Keratinocyte (primary cell): Measurements from ENCODE around the gene KRTAP10-12. TPM values are rescaled to one million over a fixed set of nuclear protein-coding genes. Genes with fewer than 3 reads are reported as not detected.

Source experiments
- DNase-seq: peaks from one replicate; pipeline ENCODE4 v3.0.0-alpha.2; 2011; ENCODE audit warnings: low read depth, missing footprints, low spot score
- FAIRE-seq: peaks from 2 replicates; lab custom pipeline; 2011; peaks lifted over from hg19 to GRCh38; lab: Jason Lieb, UNC
- H2AFZ ChIP-seq: 2 replicates; pipeline ENCODE4 v1.6.0; 2012; ENCODE audit warnings: low read length, control low read depth, inconsistent platforms; ENCODE audit not compliant: control insufficient read depth
- H3K27ac ChIP-seq: 2 replicates; pipeline ENCODE4 v1.5.1; 2011; ENCODE audit warnings: low read length; ENCODE audit not compliant: control insufficient read depth, insufficient read depth
- H3K27me3 ChIP-seq: 3 replicates; pipeline ENCODE4 v1.6.0; 2011; ENCODE audit warnings: low read length; ENCODE audit not compliant: control insufficient read depth, insufficient read depth; ENCODE audit errors: extremely low read depth
- H3K36me3 ChIP-seq, 2 experiments: 2 replicates in 1 of 2; 3 replicates in 1 of 2; pipeline ENCODE4 v1.5.1; 2011; ENCODE audit warnings: low read length in 2 of 2, mild to moderate bottlenecking in 1 of 2; ENCODE audit not compliant: control insufficient read depth in 2 of 2, insufficient read depth in 2 of 2; ENCODE audit errors: extremely low read depth in 1 of 2
- H3K4me1 ChIP-seq: 3 replicates; pipeline ENCODE4 v1.5.1; 2011; ENCODE audit warnings: low read length; ENCODE audit not compliant: control insufficient read depth, insufficient read depth; ENCODE audit errors: extremely low read depth
- H3K4me2 ChIP-seq: 3 replicates; pipeline ENCODE4 v1.6.0; 2011; ENCODE audit warnings: low read depth, low read length; ENCODE audit not compliant: control insufficient read depth, insufficient read depth; ENCODE audit errors: extremely low read depth
- H3K4me3 ChIP-seq, 3 experiments: fragments of 200-600 bp in 1 of 3; sonication (generic) in 1 of 3; 2 replicates in 2 of 3; 3 replicates in 1 of 3; pipeline ENCODE4 v1.5.1; 2011 to 2016; ENCODE audit warnings: low read length in 3 of 3, mild to moderate bottlenecking in 3 of 3, control low read depth in 2 of 3, inconsistent platforms in 1 of 3, low read depth in 1 of 3, mixed read lengths in 1 of 3, mixed run types in 1 of 3, moderate library complexity in 1 of 3; ENCODE audit not compliant: control insufficient read depth in 2 of 3, insufficient read depth in 2 of 3; ENCODE audit errors: extremely low read depth in 1 of 3
- H3K79me2 ChIP-seq: 2 replicates; pipeline ENCODE4 v1.6.0; 2012; ENCODE audit warnings: low read length; ENCODE audit not compliant: control insufficient read depth, insufficient read depth
- H3K9ac ChIP-seq: 3 replicates; pipeline ENCODE4 v1.6.0; 2011; ENCODE audit warnings: low read length; ENCODE audit not compliant: control insufficient read depth, insufficient read depth; ENCODE audit errors: extremely low read depth
- H3K9me1 ChIP-seq: 3 replicates; pipeline ENCODE4 v1.6.0; 2011; ENCODE audit warnings: low read length; ENCODE audit not compliant: control insufficient read depth, insufficient read depth; ENCODE audit errors: extremely low read depth
- H3K9me3 ChIP-seq: 2 replicates; pipeline ENCODE4 v1.5.1; 2012; ENCODE audit warnings: low read depth, low read length; ENCODE audit not compliant: control insufficient read depth
- H4K20me1 ChIP-seq: 3 replicates; pipeline ENCODE4 v1.6.0; 2011; ENCODE audit warnings: low read length; ENCODE audit not compliant: control insufficient read depth, insufficient read depth; ENCODE audit errors: extremely low read depth
- CTCF ChIP-seq, 3 experiments: IDR thresholded peaks in 1 of 3; conservative IDR thresholded peaks in 1 of 3; optimal IDR thresholded peaks in 1 of 3; 2 replicates in 2 of 3; 3 replicates in 1 of 3; pipeline versions ENCODE3 to v1.5.1; 2011; ENCODE audit warnings: low read length in 3 of 3, mild to moderate bottlenecking in 3 of 3, moderate library complexity in 2 of 3, control low read depth in 1 of 3, inconsistent platforms in 1 of 3; ENCODE audit not compliant: insufficient read depth in 2 of 3; ENCODE audit errors: extremely low read depth in 1 of 3
- EZH2 ChIP-seq: IDR thresholded peaks from one replicate; pipeline ENCODE4 v1.6.1; 2012; ENCODE audit warnings: inconsistent platforms, mild to moderate bottlenecking, low read length, moderate library complexity
- dilution Hi-C: fragments of 300-500 bp; cut with MboI; formaldehyde crosslinking; loops from one replicate; pipeline ENCODE4 v1.7.0; 2020; ENCODE audit warnings: low sequenced_read_pairs; ENCODE audit not compliant: extremely low pct_ligation_motif_present
- polyA plus RNA-seq, 5 experiments: library from polyadenylated mRNA; depleted of rRNA in 3 of 5; stranded (reverse) in 3 of 5; stranded (forward) in 1 of 5; unstranded in 1 of 5; fragments of >200 nt; gene quantifications; 1 replicate in 1 of 5; 2 replicates in 3 of 5; 3 replicates in 1 of 5; pipeline versions ENCODE4 v1.2.1 to v1.2.3, GENCODE V29; 2011 to 2012; ENCODE audit warnings: missing spikeins in 2 of 5, low read depth in 1 of 5, low replicate concordance in 1 of 5

Gene KRTAP10-12
- polyA plus RNA-seq, 1 donor (not counting 4 experiments of a cell fraction or from before 2014, with no cell fraction given), result not detected

- Histone ChIP-seq H3K27ac (no peak overlapping the region), H3K27me3 (peaks cover 3% of the 10 kb centered on the region), H4K20me1 (no peaks in the 10 kb centered on the region), H3K79me2 (no peaks in the 10 kb centered on the region), H3K4me2 (no peak overlapping the region), H3K36me3 (no peaks in the 10 kb centered on the region), H3K4me1 (no peaks in the 10 kb centered on the region), H3K9me1 (no peaks in the 10 kb centered on the region), H3K9ac (no peak overlapping the region), H3K4me3 (no peak overlapping the region), H3K9me3 (peaks cover 19% of the 10 kb centered on the region), H2AFZ (no peak overlapping the region)
- DNase-seq, result no peak
- no peak for TF ChIP-seq EZH2
- no peak for FAIRE-seq
- dilution Hi-C loops, result loop anchor here (25.0 kb wide), 1 partner anchor 248 kb away; no protein-coding TSS in a partner anchor
Measured at GRCh38 chr21:44734841-44735240, 37.9 kb downstream of the KRTAP10-12 start.

DNA sequence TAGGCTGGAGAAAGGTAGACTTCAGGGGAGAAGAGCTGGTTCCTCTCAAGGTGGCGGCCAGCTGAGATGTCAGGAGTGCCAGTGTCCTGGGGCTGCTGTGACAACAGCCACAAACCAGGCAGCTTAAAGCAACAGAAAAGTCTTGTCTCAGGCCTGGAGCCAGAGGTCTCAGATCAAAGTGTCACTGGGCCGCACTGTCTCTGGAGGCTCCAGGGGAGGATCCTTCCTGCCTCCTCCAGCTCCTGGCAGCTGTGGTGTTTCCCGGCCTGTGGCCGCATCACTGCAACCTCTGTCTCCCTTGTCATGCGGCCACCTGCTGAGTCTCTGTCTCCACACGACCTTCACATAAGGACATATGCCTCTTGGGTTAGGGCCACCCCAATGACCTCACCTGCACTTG is 38.8 kb downstream of the KRTAP10-12 start:
- H3K27me3 ChIP-seq, result peaks cover 3% of the 10 kb centered on the region
- dilution Hi-C loops, result loop anchor here (25.0 kb wide), 1 partner anchor 249 kb away; no protein-coding TSS in a partner anchor
- DNase-seq, result no peak

More for the DNA sequence above, 38.8 kb downstream of the KRTAP10-12 start:
- FAIRE-seq, result no peak
- H3K4me1 ChIP-seq, result no peaks in the 10 kb centered on the region
- no peaks in the 10 kb centered on the region for H3K36me3 ChIP-seq
- TF ChIP-seq EZH2 (no peak), CTCF (optimal IDR thresholded peaks at IDR 0.05 in 1 of 3, IDR thresholded peaks at IDR 0.05 in 1 of 3, conservative IDR thresholded peaks at IDR 0.05 in 1 of 3; ENCODE audit: extremely low read depth in 1 of 3, insufficient read depth in 2 of 3, low read length in 3 of 3) (no peak)
- no peak overlapping the region for H3K9ac ChIP-seq
- no peak overlapping the region for H3K27ac ChIP-seq
- no peak overlapping the region for H3K4me3 ChIP-seq
- H3K9me1 ChIP-seq, result no peaks in the 10 kb centered on the region
- no peak overlapping the region for H3K4me2 ChIP-seq
- H3K9me3 ChIP-seq, result peaks cover 20% of the 10 kb centered on the region
- H4K20me1 ChIP-seq, result no peaks in the 10 kb centered on the region
- no peak overlapping the region for H2AFZ ChIP-seq
- no peaks in the 10 kb centered on the region for H3K79me2 ChIP-seq
